HG02678 (cell line): Measurements from ENCODE around the gene RGL4.

ENCODE experiments used
- ATAC-seq: cut with Tn5 transposase; IDR thresholded peaks from one replicate; pipeline ENCODE4 v1.9.1; 2021; ENCODE audit warnings: mild to moderate bottlenecking, moderate library complexity; ENCODE audit not compliant: unreplicated experiment

RGL4 gene

DNA sequence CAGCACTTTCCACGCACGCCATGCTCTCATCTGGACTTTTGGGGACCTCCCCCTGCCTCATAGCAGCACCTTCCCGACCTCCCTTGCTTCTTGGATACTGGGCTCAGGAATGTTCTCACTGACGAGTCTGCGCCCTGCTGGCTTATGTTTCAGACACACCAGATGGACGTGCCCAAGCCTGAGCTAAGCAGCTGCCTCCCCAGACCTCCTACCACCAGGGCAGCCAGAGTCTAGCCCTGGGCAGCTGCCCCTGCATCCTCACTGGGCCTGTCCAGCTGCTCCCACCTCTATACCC lies 13.2 kb upstream of the RGL4 start:
- no peak for ATAC-seq

DNA sequence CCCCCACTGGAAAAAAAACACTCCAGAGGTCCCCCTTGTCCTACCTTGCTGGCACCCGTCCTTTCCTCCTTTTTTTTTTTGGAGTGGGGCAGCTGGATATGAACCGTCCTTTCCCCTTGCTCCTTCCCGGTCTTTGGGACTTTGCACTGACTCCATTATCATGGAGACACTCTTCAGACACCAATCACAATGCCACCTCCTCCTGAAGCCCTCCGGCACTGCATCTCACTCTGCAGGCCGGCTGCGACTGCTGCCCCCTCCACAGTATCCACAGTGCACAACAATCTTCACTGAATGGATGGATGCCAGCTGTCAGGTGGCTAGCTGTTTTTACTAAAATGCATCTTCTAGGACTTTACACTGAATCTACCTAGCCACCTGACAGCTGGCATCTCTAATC lies 12.7 kb upstream of the RGL4 start:
- ATAC-seq, result no peak

DNA sequence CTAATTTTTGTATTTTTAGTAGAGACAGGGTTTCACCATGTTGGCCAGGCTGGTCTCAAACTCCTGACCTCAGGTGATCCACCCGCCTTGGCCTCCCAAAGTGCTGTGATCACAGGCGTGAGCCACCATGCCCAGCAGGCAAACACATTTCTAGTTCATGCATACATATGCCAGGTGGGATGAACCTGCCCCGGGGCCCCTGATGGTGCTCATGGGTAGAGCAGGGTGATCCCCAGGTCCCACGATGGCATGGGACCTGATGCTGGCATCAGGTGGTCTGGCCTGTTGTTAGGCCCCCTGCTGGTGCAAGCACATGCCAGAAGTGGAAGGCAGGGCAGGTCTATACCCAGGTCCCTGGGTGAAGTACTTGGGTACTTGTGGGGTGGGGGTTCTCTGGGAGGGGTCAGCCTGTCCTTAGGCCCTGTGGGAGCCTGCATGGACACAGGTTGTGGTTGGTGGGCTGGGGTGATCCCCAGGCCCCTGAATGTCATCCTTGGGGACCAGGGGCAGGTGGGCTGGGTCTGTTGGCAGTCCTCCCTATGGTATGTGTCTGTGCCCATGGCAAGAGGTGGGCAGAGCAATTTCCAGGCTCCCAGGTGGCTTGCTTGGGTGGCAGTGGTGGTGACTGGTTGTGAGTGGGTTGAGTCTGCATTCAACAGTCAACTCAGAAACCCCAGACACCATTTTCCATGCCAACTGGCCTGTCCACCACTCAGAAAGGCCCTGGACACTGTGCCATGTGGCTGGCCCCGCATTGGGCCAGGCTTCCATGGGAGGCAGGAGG lies 9.6 kb upstream of the RGL4 start:
- ATAC-seq, result no peak

DNA sequence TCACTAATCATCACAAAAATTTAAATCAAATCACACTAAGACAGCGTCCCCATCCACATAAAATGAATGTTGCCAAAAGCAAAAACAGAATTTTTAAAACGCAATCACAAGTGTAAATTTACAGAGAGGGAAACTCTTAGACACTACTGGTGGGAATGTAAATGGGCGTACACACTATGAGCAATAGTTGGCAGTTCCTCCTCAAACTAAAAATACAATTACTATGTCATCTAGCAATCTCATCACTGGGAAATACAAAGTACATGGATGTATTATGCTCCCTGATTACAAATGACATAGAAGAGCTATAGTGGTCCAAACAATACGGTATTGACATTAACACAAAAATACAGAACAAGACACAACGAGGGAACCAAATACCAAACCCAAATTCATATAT lies 8.7 kb upstream of the RGL4 start:
- ATAC-seq, result no peak

DNA sequence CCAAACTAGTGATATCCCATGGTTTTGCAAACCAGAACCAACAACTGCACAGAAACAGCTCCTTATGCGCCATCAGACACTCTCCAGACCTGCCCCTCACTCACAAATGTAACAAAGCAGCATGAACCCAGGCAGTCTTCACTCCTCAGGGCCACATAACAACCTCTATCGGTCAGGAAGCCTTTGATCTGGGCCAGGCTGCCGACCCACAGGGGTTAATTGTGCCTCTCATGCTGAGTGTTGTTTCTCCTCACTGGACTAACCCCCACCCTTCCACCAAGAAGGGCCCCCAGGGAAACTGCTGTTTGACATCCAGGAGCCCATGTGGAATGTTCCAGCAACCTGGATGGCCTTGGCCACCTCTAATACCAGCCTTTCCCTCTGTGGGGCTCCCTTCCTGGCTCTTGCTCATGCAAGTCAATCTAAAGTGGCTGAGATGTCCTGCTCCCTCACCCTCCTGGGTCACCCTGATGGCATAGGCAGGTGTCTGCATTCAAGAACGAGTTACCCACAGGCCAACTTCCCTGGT lies 7.9 kb upstream of the RGL4 start:
- no peak for ATAC-seq

DNA sequence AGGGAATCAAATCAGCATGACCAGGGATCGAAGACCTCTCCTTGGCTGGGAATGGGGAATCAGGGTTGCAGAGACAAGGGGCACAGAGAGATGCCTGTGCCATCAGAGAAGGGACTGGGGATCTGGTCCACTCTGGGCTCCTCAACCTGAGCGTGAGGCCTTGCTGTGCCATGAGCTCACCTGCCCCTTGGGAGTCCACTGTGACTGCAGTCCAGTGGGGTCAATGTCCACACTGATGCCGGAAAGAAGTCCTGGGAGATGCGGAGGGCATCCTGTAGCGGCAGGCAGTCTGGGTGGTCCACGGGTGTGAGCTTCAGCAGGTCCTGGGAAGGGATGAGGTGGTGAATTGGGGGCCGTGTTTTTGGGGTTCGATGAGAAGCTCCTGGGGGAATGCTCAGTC lies 7.3 kb upstream of the RGL4 start:
- no peak for ATAC-seq

DNA sequence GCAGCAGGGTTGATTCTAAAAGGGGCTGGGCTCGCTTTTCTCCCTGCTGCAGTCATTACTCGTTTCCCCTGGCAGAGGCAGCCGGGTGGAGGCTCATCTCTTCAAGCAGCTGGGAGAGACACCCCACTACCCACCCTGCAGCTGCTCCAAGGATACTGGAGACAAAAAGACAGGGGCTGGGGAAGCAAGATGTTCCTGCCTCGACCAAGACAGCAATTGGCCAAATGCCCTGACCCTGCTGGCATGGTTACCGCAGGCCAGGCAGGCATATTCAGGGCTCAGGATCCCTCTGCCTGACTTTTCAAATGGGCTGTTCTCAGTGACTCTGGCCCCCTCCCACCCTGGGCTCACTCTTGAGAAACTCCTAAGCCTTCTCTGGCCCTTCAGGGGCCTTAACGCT lies 6.8 kb upstream of the RGL4 start:
- no peak for ATAC-seq

DNA sequence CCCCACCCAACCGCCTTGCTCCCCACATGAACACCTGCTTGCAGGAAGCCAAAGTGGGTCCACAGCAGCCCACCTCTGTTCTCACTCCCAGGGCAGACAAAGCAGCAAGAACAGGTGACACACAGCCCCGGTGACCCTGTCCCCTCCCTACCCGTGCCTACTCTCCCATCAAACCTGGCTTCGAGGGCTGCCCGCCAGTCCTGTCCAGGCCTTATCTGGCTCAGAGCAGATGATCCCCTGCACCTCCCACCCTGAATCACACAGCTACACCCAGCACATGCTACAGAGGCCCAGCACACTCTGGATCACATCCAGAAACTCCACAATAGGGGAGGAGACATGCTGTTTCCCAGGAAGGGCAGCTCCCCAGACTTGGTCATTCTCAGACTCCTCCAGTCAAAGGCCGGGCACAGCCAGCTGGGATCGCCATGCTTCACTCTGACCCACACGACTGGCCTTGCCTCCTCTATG lies 6.2 kb upstream of the RGL4 start:
- ATAC-seq, result no peak

DNA sequence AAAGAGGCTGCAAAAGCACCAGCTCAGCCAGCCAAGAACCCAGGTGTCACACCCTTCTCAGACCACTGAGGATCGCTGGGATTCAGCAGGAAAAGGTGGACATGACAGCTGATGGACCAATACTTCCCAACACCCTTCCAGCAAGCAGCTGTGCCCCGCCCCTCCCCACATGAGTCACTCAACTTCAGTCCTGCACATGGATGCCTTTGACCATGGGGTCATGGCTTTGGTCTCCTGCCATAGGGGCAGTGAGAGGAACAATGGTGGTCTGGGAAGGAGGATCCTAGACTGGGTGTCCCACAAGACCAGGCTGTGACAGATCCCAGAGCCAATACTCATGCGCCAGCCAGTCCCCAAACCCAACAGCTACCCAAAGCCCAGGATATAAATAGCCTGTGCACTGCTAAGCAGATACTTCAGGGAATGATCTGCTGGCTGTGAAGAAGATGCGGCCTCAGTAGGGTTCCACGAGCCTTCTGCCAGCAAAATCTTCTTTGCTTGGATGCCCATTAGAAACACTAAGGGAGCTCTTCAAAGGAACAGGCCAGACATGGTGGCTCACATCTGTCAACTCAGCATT lies 5.5 kb upstream of the RGL4 start:
- no peak for ATAC-seq

DNA sequence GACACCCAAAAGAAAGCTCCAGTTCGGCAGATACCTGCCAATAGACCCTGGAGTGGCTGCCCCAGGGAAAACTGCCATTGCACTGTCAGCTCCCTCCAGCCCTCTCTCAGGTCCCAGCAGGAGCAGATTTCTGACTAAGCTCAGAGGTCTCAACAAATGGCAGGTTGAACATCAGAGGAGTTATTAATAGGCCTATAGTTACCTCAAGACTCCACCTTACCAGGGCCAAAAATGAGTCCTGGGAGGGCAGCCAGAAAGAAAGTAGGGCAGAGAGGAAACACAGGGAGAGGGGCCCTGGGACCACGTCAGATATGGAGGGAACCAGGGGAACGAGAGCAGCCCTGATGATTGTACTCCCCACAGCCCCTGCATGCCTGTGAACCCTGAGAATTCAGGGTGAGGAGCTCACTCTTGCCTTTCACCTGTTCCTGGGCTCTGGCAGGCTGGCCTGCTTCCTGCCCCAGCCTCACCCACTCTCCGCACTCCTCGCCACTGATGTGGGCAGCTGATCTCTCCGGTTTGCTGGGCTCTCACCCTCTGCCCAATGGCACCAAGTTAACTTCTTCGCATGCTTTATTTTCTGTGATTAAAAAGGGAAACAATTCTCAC lies 4.3 kb upstream of the RGL4 start:
- no peak for ATAC-seq

DNA sequence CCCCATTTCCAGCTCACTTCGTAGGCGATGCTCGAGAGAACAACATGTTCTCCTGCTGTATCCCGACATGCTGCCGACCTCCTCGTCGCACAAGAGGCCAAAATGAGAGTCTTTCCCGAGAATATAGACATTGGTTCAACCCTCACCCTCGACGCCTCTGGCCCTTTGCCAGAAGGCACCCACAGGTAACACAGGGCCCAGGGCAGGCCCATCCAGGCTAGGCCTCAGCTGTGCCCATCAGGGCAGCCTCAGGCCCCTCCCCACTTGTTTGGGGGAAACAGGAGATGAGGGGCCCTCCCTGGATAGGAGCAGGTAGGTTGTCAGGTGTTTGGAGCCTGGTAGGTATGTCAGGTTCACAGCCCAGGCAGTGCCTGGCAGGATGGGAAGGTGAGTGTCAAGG lies 2.7 kb upstream of the RGL4 start:
- ATAC-seq, result no peak

DNA sequence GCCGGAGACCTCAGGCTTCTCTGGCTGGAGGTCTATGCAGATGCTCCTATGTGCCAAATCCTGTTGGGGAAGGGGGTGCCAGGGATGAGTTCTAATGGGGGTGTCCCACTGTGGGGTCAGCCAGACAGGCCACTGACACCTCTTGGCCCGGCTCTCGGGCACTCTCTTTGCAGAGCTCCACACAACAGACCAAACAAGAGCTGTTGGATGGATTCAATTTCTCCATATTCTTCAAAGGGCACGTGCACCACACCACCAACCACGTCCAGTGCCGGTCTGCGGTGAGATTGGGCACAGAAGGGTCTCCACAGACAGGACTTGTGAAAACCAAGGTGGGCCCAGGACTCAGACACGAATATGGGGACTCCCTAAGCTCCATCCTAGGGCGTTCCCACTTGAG lies 2.2 kb upstream of the RGL4 start:
- ATAC-seq, result no peak

DNA sequence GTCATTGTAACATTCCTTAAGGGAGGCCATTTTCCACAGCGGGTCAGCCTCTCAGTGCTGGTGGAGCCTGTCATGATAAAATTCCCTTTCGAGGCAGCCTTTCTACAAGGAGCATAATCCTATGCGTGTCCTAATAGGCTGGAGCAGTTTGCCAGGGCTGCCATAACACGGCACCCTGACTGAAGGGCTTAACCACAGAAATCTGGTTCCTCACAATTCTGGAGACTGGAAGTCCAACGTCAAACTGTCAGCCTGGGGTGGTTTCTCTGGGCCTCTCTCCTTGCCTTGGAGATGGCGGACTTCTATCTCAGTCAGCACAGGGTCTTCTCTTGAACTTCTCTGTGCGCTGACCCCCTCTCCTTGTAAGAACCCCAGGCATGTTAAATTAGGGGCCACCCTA lies 1.4 kb upstream of the RGL4 start:
- ATAC-seq, result no peak

DNA sequence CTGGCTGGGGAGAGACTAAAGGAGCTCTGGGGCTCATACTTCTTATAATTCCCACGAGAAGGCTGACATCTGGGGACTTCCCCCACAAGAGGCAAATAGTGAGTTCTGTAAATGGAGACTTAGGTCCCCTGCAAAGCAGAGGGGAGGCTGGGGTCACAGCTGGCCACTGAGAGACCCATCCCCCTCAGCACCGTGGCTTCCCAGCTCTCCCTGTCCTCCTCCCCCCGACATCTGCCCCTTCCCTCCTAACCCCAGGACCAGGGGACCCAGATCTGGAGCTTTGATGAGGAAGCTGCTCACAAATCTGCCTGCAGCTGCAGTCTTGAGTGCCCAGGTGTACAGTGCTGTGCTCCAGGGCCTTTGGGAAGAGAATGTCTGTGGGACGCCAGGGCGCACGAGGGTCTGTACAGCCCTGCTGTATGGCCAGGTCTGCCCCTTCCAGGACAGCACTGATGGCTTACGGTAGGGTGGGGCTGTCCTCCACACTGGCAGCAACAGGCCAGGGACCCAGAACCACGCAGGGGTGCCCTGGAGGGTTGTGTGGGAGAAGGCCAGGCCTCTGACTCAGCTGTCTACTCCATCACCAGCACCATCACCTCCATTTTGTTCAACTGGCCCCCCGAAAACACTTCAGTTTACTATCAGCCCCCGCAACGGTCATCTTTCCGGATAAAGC lies 1.1 kb downstream of the RGL4 start:
- no peak for ATAC-seq

DNA sequence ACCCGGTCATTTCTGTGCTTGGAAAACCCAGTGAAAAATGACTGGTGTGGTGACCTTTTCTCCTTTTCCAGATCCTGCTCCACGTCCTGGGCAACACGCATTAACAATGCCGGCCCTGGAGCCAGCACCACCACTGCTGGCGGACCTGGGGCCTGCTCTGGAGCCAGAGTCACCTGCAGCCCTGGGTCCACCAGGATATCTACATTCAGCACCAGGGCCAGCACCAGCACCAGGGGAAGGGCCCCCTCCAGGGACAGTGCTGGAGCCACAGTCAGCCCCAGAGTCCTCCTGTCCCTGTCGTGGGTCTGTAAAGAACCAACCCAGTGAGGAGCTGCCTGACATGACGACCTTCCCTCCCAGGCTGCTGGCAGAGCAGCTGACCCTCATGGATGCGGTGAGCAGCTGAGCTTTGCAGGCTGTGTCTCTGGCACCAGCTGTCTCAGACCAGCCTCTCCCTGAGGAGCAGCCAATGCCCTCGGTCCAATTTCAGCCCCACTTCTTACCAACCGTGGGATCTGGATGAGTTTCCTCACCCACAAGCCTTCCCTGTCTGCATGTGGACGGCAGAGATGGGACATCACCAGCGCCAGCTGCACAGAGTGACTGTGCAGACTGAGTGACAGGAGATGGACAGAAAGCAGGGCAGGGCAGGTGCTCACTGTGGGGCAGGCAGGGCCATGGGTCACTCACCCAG lies 1.9 kb downstream of the RGL4 start:
- no peak for ATAC-seq

DNA sequence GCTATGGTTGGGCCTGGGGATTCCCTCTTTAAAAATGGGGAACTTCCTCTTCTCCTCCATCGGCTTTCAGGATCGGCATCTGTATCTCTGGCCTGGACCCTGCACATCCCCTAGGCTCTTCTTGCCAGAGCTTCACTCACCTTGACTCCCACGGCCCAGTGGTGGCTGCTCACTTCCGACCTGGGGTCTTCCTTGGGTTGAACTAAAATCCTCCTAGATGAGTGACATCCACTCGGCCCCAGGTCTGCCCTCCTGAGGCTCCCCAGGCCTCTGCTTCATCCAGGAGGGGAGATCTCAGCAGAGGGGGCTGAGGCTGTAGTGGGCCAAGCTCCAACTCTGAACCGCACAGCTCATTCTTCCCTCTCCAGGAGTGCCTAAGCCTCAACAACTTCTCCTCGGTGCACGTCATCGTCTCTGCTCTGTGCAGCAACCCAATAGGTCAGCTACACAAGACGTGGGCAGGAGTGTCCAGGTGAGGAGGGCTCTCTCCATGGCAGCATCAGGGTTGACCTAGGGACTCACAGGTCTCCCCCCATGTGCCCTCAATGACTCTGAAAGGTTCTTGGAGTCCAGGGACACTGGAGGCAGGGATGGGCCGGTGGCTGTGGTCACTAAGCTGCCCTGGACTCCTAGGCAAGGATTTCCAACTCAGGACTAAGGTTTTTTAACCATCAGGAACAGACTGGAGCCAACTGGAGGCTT lies 3.3 kb downstream of the RGL4 start:
- no peak for ATAC-seq

DNA sequence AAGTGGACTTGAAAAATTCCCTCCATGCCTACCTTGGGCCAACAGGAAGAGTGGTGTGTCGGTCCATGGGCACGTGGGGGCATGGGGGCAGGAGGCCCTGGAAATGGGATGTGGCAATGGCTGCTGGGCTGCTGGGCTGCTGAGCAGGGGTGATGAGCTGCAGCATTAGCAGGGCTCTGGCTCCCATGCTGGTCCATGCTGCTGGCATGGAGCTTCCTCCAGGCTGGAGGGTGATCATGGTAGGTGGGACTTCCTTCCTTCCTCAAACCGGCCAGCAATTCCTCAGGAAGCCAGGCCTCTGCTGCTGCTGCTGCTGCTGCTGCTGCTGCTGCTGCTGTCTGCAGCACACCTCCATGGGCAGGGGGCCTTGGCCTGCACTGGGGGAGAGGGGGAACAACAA lies 4.3 kb downstream of the RGL4 start:
- no peak for ATAC-seq

DNA sequence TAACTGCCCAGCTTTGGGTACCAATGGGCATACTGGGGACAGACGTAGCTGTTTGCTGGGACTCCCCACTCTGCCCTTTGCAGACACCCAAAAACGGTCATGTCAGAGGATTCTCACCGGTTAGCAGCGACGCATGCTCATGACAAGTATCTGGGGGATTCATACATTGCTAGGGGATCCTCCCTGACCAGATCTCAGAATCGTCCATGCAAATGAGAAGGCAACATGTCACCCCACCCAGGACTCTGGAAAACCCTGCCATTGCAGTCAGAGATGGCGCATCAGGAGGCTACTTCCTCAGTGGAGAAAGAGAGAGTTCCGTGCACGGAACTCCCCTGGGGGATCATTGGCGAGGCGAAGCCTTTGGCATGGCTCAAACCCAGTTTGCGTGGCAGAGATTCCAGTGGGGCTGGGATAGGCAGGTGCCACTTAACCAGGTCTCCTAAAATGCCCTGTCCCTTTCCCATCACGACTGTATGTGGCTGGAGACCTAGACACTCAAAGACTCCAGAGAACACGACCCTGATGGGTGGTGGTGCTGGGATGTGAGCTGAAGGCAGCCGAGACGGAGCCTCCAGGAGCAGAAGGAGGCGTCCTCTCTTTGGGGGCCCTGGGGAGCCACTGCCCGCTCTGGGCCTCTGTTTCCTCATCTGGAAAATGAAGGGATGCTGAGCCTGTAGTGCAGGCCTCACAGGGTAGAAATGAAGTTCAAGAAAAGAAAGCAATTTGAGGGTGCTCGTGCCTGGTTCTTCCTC lies 4.9 kb downstream of the RGL4 start:
- no peak for ATAC-seq

DNA sequence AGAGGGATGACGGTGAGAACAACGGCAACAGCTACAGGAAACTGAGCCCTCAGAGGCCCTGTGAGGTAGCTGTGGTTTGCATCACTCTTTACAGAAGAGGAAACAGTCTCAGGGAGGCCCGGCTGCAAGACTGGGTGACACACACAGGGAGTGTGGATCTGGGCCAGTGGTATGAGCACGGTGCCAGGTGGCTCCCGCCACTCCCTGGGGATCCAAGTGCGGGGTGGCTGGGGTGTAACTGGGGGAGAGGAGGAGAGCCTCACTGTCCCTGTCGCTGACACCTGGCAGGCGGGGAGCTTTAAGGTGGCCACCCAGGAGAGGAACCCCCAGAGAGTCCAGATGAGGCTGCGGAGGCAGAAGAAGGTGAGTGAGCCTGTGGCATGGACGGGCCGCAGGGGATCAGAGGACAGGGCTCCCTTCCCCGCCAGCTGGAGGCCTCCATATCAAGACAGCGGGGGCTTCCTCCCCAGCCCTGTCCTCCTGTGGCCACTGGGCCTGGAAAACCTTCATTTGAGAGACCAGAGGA lies 5.6 kb downstream of the RGL4 start:
- peak; percentile 86 for ATAC-seq
